ENCODE results near the gene WDR90. TPM values are rescaled to one million over a fixed set of nuclear protein-coding genes. Genes with fewer than 3 reads are reported as not detected.

Gene WDR90
- total and polyA plus RNA-seq, 10 of the 15 experiments (the other 5 are each of a cell fraction or from before 2014, with no cell fraction given), result 2.0 to 65.0 (median 16.7) TPM

- no TSS peak for BruUV-seq (replicated peaks)
- H3K27ac ChIP-seq (ENCODE audit: control insufficient read depth, insufficient read depth), result no peak overlapping the region
- ChIA-PET CTCF (no interaction called here), SMC1A (ENCODE audit: uncharacterized antibody, unreplicated experiment) (no interaction called here), RAD21 (ENCODE audit: unreplicated experiment) (no interaction called here), POLR2A (no interaction called here)
- no peaks in the 10 kb centered on the region for H3K4me1 ChIP-seq (ENCODE audit: control insufficient read depth, insufficient read depth, low read length)
- TF ChIP-seq JUND (IDR thresholded peaks at IDR 0.05; ENCODE audit: low read depth, low read length) (no peak), BMI1 (IDR thresholded peaks at IDR 0.05; ENCODE audit: borderline replicate concordance) (no peak), CEBPB (IDR thresholded peaks at IDR 0.05; ENCODE audit: borderline replicate concordance in 1 of 2, low read depth in 2 of 2, low read length in 2 of 2) (no peak), RELB (IDR thresholded peaks at IDR 0.05; ENCODE audit: low read depth) (no peak), KDM1A (IDR thresholded peaks at IDR 0.05; ENCODE audit: borderline replicate concordance) (no peak), SMARCA5 (IDR thresholded peaks at IDR 0.05) (no peak), SIX5 (IDR thresholded peaks at IDR 0.05; ENCODE audit: low read depth, low read length, severe bottlenecking) (no peak), YY1 (IDR thresholded peaks at IDR 0.05; ENCODE audit: low read depth, low read length) (no peak), TARDBP (IDR thresholded peaks at IDR 0.05; ENCODE audit: borderline replicate concordance) (no peak), NBN (IDR thresholded peaks at IDR 0.05) (no peak), RB1 (IDR thresholded peaks at IDR 0.05; ENCODE audit: borderline replicate concordance) (no peak), SMC3 (IDR thresholded peaks at IDR 0.05; ENCODE audit: borderline replicate concordance, low read length) (no peak), IRF5 (IDR thresholded peaks at IDR 0.05; ENCODE audit: borderline replicate concordance) (no peak)
- no peak overlapping the region for H3K4me2 ChIP-seq (ENCODE audit: control insufficient read depth, insufficient read depth)
- H3K9ac ChIP-seq (ENCODE audit: control insufficient read depth, insufficient read depth, low read length), result no peak overlapping the region
- no peaks in the 10 kb centered on the region for H3K27me3 ChIP-seq (replicated peaks in 1 of 2; ENCODE audit: control insufficient read depth in 2 of 2, insufficient read depth in 2 of 2, low read length in 1 of 2)
- DNase-seq (ENCODE audit: low read depth, low spot score) (no peak), ATAC-seq (no peak), FAIRE-seq (no peak)
- no peak overlapping the region for H2AFZ ChIP-seq (ENCODE audit: control insufficient read depth, low read depth, low read length)
- 79% methylated on average over 21 of the region's 21 CpGs for WGBS (ENCODE audit: insufficient coverage, insufficient replicate concordance, low lambda C conversion rate, missing lambda C conversion rate)
- H3K4me3 ChIP-seq, result no peak overlapping the region
- in situ Hi-C loops (cut with MboI), result no loop called here
- no peaks in the 10 kb centered on the region; a peak in 1 of 4 replicates for H3K36me3 ChIP-seq (ENCODE audit: control insufficient read depth in 2 of 2, insufficient read depth in 2 of 2, low read length in 1 of 2)
- H4K20me1 ChIP-seq (ENCODE audit: control insufficient read depth, insufficient read depth), result no peaks in the 10 kb centered on the region; the same call in 1 of the 2 replicates
- H3K9me3 ChIP-seq (replicated peaks; ENCODE audit: control insufficient read depth, insufficient read depth, low read length), result no peaks in the 10 kb centered on the region
- H3K79me2 ChIP-seq (ENCODE audit: control insufficient read depth, insufficient read depth, low read length), result no peaks in the 10 kb centered on the region
- intact Hi-C loops (cut with micrococcal nuclease; ENCODE audit: unreplicated experiment), result no loop called here
These were observed 27.5 kb upstream of the WDR90 start for GRCh38 chr16:621526-622105.
